Smooth muscle cell of trachea (primary cell): ENCODE data around the gene ACAD8. TPM values are rescaled to one million over a fixed set of nuclear protein-coding genes. Genes with fewer than 3 reads are reported as not detected.

Source experiments
- total RNA-seq: library from RNA; depleted of rRNA; stranded (reverse); fragments of >200 nt; gene quantifications from 2 replicates; pipeline ENCODE4 v1.2.1, GENCODE V29; 2014

Gene ACAD8
- 22.0 TPM in 2 replicates for total RNA-seq

DNA sequence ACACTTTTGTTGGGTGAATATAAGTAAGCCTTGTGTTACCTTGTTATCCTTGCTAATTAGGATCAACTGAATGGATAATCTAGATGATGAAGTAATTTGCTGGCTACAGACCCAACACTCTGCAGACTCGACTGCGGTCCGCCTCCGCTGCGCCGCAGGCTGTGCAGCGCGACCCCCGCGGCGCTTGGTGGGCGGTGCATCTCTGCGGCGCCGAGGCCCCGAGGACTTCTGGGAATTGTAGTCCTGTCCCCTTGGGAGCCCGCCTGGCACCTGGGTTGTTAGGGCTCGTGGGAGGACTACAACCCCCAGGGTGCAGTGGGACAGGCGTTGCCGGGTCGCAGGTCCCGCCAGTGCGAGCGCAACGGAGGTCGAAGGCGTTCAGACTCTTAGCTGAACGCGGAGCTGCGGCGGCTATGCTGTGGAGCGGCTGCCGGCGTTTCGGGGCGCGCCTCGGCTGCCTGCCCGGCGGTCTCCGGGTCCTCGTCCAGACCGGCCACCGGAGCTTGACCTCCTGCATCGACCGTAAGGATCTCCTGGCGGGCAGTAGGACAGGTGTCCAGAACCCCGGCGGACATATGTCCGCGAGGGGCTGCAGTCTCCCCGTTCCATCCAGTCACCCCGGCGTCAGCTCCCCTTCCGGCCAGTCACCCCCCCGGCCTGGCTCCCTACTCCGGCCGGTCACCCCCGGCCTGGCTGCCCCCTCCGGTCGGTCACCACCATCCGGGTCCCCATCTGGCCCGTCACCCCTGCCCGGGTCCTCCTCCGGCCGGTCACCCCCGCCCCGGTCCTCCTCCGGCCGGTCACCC lies at the start of gene ACAD8, which contains the start of gene THYN1:
Gene ACAD8, plus strand, starts transcription at position 381 of the 806 bp plus-strand sequence. Its CDS starts 33 bp downstream, at position 414.
Gene THYN1, minus strand, starts transcription at position 165 of the 806 bp plus-strand sequence. CDS start 470 bp downstream, outside the sequence.

DNA sequence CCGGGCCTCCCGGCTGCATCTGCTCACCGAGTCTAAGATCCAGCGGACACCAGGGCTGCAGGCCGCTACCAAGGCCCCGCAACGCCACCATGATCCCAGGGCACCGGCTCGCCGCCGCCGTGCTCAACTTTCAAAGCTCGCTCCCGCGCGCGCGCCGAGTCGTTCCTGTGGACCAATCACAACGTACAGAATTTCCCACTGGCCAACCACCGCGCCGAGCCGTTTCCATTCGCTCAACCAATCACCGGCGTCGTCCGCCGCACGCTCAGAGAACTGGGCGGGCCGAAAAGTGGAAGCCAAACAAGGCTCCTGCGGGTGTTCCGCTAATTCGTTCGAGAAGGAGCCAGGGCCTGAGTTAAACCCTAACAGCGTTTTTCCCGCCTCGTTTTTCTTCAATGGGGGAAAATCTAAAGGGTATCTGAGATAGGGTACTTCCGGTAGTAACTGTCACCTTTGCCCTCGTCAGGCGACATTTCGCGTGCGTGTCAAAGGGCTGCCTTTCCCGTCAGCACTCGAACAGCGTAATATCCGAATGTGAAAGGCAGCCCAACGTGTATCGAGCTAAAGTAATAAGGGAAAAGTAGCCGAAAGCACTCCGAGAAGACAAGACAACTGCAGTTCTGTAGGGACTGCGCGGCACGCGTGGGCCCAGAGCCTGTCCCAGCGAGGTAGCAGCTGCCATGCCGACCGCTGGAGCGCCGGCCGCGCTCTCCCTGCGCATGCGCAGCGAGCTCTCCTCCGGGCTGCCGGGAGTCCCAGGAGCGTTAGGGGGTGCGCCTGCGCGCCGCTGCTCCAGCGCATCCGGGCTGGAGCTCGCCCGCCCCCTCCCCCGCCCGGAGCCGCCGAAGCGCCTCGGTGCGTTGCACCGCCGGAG lies 29.3 kb upstream of the ACAD8 start, which contains the start of the genes NCAPD3 and VPS26B:
Gene NCAPD3, minus strand, starts transcription at position 132 of the 874 bp plus-strand sequence. Its CDS starts 41 bp downstream, at position 91.
Gene VPS26B, plus strand, starts transcription at position 836 of the 874 bp plus-strand sequence. CDS start 452 bp downstream, outside the sequence.

DNA sequence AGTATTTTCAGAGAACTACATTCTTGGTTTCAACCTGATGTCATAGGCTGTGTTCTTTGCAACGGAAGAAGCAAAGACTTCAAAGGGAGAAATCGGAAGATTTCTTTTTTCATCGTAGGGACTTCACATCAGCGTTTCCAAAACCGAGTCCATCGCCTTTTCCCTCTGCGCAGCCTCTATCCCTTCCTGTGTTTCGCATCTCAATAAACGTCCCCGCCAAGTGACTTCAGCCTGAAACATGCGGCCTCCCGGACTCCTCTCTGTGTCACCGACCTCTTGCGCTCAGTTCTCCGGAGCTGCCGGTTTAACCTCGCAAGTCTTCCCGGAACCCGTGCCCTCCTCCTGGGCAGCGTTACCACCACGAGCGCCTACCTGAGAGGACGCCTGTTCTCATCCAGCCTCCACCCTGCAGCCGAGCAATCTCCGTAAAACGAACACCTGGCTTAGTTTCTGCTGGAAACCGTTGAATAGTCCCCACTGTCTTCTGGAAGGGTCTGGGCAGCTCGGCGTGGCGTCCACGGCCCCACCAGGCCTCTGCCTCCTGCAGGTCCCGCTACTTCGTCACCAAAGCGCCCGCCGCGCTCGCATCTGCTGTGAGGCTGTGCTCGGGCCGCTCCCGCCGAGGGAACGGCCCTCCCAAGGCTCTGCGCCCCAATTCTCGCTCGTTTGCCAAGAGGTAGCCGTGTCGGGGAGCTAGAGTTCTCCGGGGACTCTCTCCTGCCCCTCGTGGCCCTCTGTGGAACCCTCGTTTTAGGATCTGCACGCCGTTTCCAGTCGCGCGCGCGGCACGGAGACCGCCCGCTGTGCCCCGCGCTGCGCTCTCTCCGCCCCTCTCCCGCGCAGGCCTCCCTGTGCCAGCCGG lies 22.4 kb downstream of the ACAD8 start, which contains the start of gene GLB1L3:
Gene GLB1L3, plus strand, starts transcription at position 846 of the 862 bp plus-strand sequence. CDS start 362 bp downstream, outside the sequence.

Other genes with a start within 250 kb of the ACAD8 start
- gene JAM3, start 184.5 kb upstream of the ACAD8 start, total RNA-seq = 79.3 and 105 TPM in 2 replicates
- gene NCAPD3, start 29.6 kb upstream of the ACAD8 start, total RNA-seq = 7.3 and 17.5 TPM in 2 replicates
- gene VPS26B, start 28.9 kb upstream of the ACAD8 start, total RNA-seq = 43.8 and 61.5 TPM in 2 replicates
- gene THYN1, start 216 bp upstream of the ACAD8 start, total RNA-seq = 78.4 and 93.1 TPM in 2 replicates
- gene GLB1L3, start 22.8 kb downstream of the ACAD8 start, total RNA-seq = not detected in 2 replicates
- 0.15 TPM in 1 of 2 replicates, not detected in the other for gene GLB1L2, start 78.4 kb downstream of the ACAD8 start, total RNA-seq
- gene B3GAT1, start 158.7 kb downstream of the ACAD8 start, total RNA-seq = not detected in 2 replicates